ENCODE results near the gene AKT1. TPM values are rescaled to one million over a fixed set of nuclear protein-coding genes. Genes with fewer than 3 reads are reported as not detected.

Gene AKT1
- total and polyA plus RNA-seq, 2 of the 13 experiments (the other 11 are each of a cell fraction or from before 2014, with no cell fraction given): 96.2 to 116 TPM

DNA sequence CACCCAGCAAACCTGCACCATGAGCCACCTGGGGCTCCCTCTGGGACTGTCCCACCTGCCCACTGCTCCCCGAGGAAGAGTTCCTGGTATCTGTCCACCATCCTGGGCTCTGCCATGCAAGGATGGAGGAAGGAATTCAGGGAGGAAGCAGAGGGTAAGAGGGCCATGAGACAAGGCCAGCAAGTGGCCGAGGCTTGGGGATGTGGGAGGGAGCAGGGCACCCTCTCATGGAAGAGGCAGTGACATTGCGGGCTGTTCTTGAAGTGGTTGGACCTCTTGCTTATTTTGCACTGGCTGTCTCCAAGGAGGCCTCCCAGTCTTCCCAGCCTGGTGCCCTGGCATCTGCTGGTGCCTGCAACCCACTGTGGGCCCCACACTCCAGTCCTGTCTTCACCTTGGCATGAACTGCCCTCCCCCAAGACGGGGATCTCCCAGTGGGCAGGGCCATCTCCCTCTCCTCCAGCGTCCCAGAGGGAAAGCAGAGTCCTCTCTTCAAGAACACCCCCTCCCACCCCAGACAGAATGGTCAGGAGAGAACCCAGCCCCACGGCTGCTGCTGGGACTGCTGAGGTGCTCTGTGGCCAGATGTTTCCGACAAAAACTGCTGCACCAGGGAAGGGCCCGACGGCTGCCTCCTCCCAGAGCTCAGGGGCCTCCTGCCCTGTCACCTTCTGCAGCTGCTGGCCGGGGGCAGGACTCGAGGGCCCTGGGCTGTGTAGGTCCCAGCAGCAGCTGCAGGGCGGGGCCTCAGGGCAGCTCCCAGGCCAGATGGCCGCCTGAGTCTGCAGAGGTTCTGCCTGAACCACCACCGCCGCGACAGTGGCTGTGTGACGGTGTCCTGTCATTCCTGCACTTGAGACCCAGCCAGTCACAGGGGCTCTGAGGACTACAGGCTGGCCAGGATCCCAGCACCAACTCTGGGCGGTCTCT, 1.8 kb upstream of the AKT1 start (continued):
- TF ChIP-seq ZNF24 (IDR thresholded peaks at IDR 0.05): no peak
- TF ChIP-seq ZNF75D (CRISPR knock-in tag; IDR thresholded peaks at IDR 0.05; ENCODE audit: borderline replicate concordance): no peak
- TF ChIP-seq, protein P1, sequence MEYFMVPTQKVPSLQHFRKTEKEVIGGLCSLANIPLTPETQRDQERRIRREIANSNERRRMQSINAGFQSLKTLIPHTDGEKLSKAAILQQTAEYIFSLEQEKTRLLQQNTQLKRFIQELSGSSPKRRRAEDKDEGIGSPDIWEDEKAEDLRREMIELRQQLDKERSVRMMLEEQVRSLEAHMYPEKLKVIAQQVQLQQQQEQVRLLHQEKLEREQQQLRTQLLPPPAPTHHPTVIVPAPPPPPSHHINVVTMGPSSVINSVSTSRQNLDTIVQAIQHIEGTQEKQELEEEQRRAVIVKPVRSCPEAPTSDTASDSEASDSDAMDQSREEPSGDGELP (IDR thresholded peaks at IDR 0.05; ENCODE audit: borderline replicate concordance, low read depth): peak; percentile 67; the same call in 1 of the 2 replicates
- no peak for TF ChIP-seq HOXA5 (CRISPR knock-in tag; IDR thresholded peaks at IDR 0.05)
- no peak; the same call in 1 of the 2 replicates for TF ChIP-seq ZNF788 (CRISPR knock-in tag; IDR thresholded peaks at IDR 0.05; ENCODE audit: borderline replicate concordance)
- peak; percentile 16 for TF ChIP-seq HNRNPLL (IDR thresholded peaks at IDR 0.05; ENCODE audit: low read depth, low read length, poor library complexity, severe bottlenecking)
- TF ChIP-seq PHF8 (CRISPR knock-in tag; IDR thresholded peaks at IDR 0.05): peak; percentile 28; the same call in 1 of the 2 replicates
- no peak for TF ChIP-seq PLRG1 (conservative IDR thresholded peaks at IDR 0.05)
- TF ChIP-seq PATZ1 (CRISPR knock-in tag; IDR thresholded peaks at IDR 0.05): peak; percentile 46; the same call in 1 of the 2 replicates
- 0 out of 2 replicates have a peak, but pooled peaks have one; percentile 7 for TF ChIP-seq ZNF543 (CRISPR knock-in tag; IDR thresholded peaks at IDR 0.05)
- TF ChIP-seq HDAC1 (CRISPR knock-in tag; IDR thresholded peaks at IDR 0.05): peak; percentile 39; the same call in 1 of the 2 replicates
- no peak for TF ChIP-seq ARNT (IDR thresholded peaks at IDR 0.05)
- peak; percentile 59 for TF ChIP-seq FOXC1 (CRISPR knock-in tag; IDR thresholded peaks at IDR 0.05; ENCODE audit: borderline replicate concordance)
- TF ChIP-seq ZNF225 (CRISPR knock-in tag; IDR thresholded peaks at IDR 0.05): peak; percentile 53; the same call in 1 of the 2 replicates
- TF ChIP-seq BCLAF1 (IDR thresholded peaks at IDR 0.05): no peak
- TF ChIP-seq, protein P2, sequence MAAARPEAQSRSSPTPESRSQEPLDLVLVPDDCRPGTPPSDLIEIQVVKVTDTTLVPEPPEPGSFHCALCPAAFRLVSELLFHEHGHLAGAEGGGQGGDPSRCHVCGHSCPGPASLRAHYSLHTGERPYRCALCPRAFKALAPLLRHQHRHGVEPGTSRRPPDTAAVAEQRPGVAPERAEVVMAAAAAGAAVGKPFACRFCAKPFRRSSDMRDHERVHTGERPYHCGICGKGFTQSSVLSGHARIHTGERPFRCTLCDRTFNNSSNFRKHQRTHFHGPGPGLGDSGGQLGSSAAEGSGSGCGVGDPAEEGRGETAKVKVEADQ (CRISPR knock-in tag; IDR thresholded peaks at IDR 0.05; ENCODE audit: borderline replicate concordance): no peak
- peak; percentile 44; the same call in 1 of the 2 replicates for TF ChIP-seq RBFOX2 (IDR thresholded peaks at IDR 0.05; ENCODE audit: low read depth, low read length)
- TF ChIP-seq ZXDC (CRISPR knock-in tag; IDR thresholded peaks at IDR 0.05): no peak
- TF ChIP-seq ZNF451 (CRISPR knock-in tag; IDR thresholded peaks at IDR 0.05): 0 out of 2 replicates have a peak, but pooled peaks have one; percentile 22
